Measurements from ENCODE around the gene AGBL3. TPM values are rescaled to one million over a fixed set of nuclear protein-coding genes. Genes with fewer than 3 reads are reported as not detected.

The AGBL3 gene
- total and polyA plus RNA-seq, 9 donors: 2.0 to 8.1 (median 4.2) TPM

- H3K36me3 ChIP-seq: no peaks in the 10 kb centered on the region
- DNase-seq: no peak
- H3K27me3 ChIP-seq: no peaks in the 10 kb centered on the region
- TF ChIP-seq EP300 (IDR thresholded peaks at IDR 0.05) (no peak), POLR2A (IDR thresholded peaks at IDR 0.05) (no peak)
- intact Hi-C loops (cut with DNase I): no loop called here
- no peak overlapping the region for H3K4me3 ChIP-seq
- H3K4me1 ChIP-seq (ENCODE audit: insufficient read depth): peaks cover 1% of the 10 kb centered on the region
- H3K9me3 ChIP-seq: no peaks in the 10 kb centered on the region
- no peak overlapping the region for H3K27ac ChIP-seq
Measured at GRCh38 chr7:134940729-134941128, 45.6 kb upstream of the AGBL3 start.

GRCh38 chr7:134941185-134941900, 45.0 kb upstream of the AGBL3 start:
- Histone ChIP-seq H3K27ac (no peak overlapping the region), H3K4me1 (ENCODE audit: insufficient read depth) (peaks cover 1% of the 10 kb centered on the region), H3K9me3 (no peaks in the 10 kb centered on the region), H3K4me3 (no peak overlapping the region), H3K27me3 (no peaks in the 10 kb centered on the region), H3K36me3 (no peaks in the 10 kb centered on the region)
- TF ChIP-seq POLR2A (IDR thresholded peaks at IDR 0.05): no peak
- TF ChIP-seq, protein P1, sequence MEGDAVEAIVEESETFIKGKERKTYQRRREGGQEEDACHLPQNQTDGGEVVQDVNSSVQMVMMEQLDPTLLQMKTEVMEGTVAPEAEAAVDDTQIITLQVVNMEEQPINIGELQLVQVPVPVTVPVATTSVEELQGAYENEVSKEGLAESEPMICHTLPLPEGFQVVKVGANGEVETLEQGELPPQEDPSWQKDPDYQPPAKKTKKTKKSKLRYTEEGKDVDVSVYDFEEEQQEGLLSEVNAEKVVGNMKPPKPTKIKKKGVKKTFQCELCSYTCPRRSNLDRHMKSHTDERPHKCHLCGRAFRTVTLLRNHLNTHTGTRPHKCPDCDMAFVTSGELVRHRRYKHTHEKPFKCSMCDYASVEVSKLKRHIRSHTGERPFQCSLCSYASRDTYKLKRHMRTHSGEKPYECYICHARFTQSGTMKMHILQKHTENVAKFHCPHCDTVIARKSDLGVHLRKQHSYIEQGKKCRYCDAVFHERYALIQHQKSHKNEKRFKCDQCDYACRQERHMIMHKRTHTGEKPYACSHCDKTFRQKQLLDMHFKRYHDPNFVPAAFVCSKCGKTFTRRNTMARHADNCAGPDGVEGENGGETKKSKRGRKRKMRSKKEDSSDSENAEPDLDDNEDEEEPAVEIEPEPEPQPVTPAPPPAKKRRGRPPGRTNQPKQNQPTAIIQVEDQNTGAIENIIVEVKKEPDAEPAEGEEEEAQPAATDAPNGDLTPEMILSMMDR (IDR thresholded peaks at IDR 0.05): no peak
- no peak for TF ChIP-seq EP300 (IDR thresholded peaks at IDR 0.05)
- 53 to 59% (median 55%) methylated on average over 3 of the region's 3 CpGs for WGBS, 3 donors
- intact Hi-C loops (cut with DNase I): no loop called here
- DNase-seq: no peak

- Histone ChIP-seq H3K4me1 (ENCODE audit: insufficient read depth) (peaks cover 1% of the 10 kb centered on the region), H3K4me3 (no peak overlapping the region), H3K27ac (no peak overlapping the region), H3K27me3 (no peaks in the 10 kb centered on the region), H3K9me3 (no peaks in the 10 kb centered on the region), H3K36me3 (no peaks in the 10 kb centered on the region)
- WGBS, 3 donors: 87 to 92% (median 89%) methylated on average over 5 of the region's 5 CpGs
- intact Hi-C loops (cut with DNase I): no loop called here
- no peak for DNase-seq
- TF ChIP-seq, protein P1 (IDR thresholded peaks at IDR 0.05): no peak
- TF ChIP-seq EP300 (IDR thresholded peaks at IDR 0.05) (no peak), POLR2A (IDR thresholded peaks at IDR 0.05) (no peak)
Measured at GRCh38 chr7:134941952-134942351, 44.4 kb upstream of the AGBL3 start.

DNA sequence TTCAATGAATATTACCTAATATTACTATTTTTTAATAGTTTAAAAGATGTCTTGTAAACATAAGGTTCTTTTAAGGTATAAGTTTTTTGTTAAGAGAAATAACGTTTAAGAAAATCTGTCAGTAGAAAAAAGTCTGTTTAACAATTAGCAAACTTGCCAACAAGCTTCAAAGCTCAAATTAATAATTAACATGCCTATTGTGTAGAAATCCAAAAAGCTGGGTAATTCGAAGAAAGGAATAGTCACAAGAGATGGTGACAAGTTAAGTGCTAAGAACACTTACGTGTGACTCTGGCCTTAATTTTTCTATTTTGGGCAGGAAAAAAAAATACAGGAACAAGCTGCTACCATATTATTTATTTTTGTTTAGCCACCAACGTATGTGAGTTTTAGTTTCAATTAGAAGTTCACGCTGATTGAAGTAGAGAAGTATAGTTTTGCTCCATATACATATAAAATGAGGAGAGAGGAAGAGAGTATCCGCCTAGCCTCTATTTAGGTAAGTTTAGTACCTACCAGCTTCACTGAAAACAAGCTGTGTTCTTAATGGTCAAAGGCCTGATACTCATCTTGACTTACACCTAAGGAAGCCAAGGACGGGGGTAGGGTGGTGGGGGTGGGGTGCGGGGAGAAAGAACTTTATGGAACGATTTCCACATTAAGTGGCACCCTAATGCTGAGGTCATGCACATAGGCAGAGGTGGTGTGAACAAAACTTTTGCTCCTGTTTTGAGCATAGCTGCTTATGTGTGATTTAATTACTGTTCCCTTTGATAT, 43.4 kb upstream of the AGBL3 start:
- H3K9me3 ChIP-seq: no peaks in the 10 kb centered on the region
- H3K4me3 ChIP-seq: no peak overlapping the region
- H3K27me3 ChIP-seq: no peaks in the 10 kb centered on the region
- intact Hi-C loops (cut with DNase I): no loop called here
- H3K36me3 ChIP-seq: no peaks in the 10 kb centered on the region
- TF ChIP-seq POLR2A (IDR thresholded peaks at IDR 0.05) (no peak), EP300 (IDR thresholded peaks at IDR 0.05) (no peak)
- TF ChIP-seq, protein P1 (IDR thresholded peaks at IDR 0.05): no peak
- no peak overlapping the region for H3K27ac ChIP-seq
- 76 to 80% (median 78%) methylated on average over 9 of the region's 9 CpGs for WGBS, 3 donors
- no peak for DNase-seq
- peaks cover 1% of the 10 kb centered on the region for H3K4me1 ChIP-seq (ENCODE audit: insufficient read depth)

Measured in ovary (tissue), 9 donors.